DND-41 (cell line): ENCODE results near the gene TMTC2.

Experiments
- EZH2 ChIP-seq: IDR thresholded peaks from 3 replicates; pipeline ENCODE4 v1.6.1; 2012; ENCODE audit warnings: borderline replicate concordance, low read depth, mild to moderate bottlenecking, moderate library complexity, low read length, inconsistent platforms; ENCODE audit not compliant: severe bottlenecking
- TF ChIP-seq, protein P1 (sequence below): IDR thresholded peaks from 2 replicates; pipeline ENCODE4 v1.5.1; 2012; ENCODE audit warnings: borderline replicate concordance, low read length, moderate library complexity, mild to moderate bottlenecking; ENCODE audit not compliant: poor library complexity, severe bottlenecking; ENCODE audit errors: extremely low read depth

DNA sequence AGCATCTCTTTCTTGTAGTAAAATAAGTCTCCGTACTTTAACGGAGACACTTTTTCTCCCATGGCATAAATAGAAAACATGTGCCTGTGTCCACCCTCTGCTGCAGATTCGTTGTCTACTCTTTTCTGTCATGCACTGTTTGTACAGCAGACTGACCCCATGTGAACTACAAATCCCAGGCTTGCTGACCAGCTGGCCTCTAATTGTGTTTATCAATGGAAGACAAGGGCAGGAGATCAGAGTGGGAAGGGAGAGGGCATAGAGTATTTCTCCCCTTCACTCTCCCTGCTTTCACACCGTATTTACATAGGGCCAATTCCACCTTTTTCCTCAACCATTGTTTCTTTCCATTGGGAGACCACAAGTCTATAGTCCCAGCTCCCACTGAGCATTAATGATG lies 31.0 kb upstream of the TMTC2 start:
- TF ChIP-seq, protein P1, sequence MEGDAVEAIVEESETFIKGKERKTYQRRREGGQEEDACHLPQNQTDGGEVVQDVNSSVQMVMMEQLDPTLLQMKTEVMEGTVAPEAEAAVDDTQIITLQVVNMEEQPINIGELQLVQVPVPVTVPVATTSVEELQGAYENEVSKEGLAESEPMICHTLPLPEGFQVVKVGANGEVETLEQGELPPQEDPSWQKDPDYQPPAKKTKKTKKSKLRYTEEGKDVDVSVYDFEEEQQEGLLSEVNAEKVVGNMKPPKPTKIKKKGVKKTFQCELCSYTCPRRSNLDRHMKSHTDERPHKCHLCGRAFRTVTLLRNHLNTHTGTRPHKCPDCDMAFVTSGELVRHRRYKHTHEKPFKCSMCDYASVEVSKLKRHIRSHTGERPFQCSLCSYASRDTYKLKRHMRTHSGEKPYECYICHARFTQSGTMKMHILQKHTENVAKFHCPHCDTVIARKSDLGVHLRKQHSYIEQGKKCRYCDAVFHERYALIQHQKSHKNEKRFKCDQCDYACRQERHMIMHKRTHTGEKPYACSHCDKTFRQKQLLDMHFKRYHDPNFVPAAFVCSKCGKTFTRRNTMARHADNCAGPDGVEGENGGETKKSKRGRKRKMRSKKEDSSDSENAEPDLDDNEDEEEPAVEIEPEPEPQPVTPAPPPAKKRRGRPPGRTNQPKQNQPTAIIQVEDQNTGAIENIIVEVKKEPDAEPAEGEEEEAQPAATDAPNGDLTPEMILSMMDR: no peak
- TF ChIP-seq EZH2: no peak
